ENCODE measurements around the gene CIITA.

The CIITA gene

DNA sequence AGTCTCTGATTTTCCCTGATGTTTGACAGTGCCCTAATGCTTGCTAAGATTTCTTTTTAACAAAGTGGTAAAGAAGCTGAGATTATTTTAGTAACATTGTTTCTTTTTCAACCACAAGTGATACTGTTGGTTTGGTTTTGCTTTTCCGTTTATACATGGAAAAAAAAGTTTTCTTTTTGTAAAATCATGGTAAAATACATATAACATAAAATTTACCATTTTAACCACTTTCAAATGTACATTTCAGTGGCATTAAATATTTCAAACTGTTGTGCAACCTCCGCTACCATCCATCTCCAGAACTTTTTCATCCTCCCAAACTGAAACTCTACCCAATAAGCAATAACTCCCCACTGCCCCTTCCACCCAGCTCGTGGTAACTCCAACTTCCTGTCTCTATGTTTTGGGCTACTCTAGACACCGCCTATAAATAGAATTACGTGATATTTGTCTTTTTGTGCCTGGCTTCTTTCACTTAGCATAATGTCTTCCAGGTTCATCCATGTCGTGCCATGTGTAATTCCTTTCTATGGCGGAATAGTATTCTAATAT lies 4.6 kb downstream of the CIITA start:
- no peak for DNase-seq

- DNase-seq = no peak
These were observed 6.0 kb downstream of the CIITA start for GRCh38 chr16:10883004-10883403.

GRCh38 chr16:10885246-10885645 lies 8.2 kb downstream of the CIITA start:
- no peak for DNase-seq

- DNase-seq = no peak
These were observed 11.4 kb downstream of the CIITA start for GRCh38 chr16:10888320-10888937.

DNA sequence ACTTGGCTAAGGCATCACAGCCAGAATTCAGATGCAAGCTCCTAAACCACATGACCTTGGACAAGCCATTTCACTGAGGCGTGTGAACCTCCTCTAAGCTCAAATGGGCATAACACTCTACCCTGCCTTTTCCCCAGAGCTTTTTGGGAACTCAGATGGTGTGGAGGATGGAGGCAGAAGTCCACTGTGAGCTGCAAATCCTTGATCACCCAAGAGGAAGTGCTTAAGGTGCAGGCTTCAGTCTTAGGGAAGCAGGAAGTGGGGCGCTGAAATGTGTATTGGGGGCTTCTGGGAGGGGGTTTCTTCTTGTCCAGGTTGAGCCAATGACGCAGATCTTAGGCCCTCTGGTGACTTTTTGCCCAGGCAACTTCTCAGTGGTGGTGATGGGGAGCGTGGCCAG lies 12.9 kb downstream of the CIITA start:
- no peak for DNase-seq

DNA sequence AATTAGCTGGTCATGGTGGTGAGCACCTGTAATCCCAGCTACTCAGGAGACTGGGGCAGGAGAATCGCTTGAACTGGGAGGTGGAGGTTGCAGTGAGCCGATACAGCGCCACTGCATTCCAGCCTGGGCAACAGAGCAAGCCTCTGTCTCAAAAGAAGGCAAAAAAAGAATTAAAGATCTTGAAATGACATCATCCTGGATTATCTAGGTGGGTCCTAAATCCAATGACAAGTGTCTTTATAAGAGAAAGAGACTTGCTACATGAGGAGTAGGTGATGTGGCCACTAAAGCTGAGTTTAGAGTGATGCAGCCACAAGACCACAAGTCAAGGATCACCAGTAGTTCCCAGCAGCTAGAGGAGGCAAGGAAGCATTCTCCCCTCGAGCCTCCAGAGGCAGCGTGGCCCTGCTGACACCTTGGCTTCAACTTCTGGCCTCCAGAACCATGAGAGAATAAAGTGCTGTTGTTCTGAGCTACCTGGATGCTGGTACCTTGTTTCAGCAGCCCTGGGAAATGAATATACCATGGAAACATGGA lies 15.8 kb downstream of the CIITA start:
- DNase-seq = no peak

GRCh38 chr16:10895053-10895946 lies 18.3 kb downstream of the CIITA start:
- peak; percentile 27 for DNase-seq

- DNase-seq = no peak
These were observed 19.2 kb downstream of the CIITA start for GRCh38 chr16:10896165-10896564.

DNA sequence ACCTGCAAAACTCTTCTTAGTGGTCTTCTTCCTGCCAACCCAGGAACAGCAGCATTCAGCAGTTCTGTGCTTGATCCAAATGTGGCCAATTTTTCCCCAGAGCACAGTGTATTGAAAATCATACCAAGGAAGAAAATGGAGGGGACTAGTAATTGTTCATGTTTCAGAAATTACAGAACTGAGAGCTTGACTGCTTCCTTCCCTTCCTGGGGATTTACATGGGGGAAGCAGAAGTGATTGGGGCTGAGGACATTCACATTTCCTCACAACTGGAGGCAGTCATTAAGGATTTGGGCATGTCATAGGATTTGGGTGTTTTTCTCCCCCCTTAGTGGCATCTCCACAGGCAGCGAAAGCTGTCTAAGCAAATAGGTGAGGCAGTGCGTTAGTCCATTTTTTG lies 19.7 kb downstream of the CIITA start:
- DNase-seq = no peak

DNA sequence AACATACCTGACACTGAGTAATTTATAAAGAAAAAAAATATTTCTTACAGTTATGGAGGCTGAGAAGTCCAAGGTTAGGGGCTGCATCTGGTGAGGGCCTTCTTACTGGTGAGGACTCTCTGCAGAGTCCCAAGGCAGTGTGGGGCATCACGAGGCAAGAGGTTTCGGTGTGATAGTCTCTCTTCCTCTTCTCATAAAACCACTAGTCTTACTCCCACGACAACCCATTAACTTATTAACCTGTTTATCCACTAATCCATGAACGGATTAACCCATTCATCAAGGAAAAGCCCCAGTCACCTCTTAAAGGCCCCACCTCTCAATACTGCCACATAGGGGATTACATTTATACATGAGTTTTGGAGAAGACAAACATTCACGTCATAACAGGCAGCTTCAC lies 20.1 kb downstream of the CIITA start:
- DNase-seq = no peak

- no peak for DNase-seq
These were observed 26.0 kb downstream of the CIITA start for GRCh38 chr16:10902999-10903398.

- no peak for DNase-seq
These were observed 29.5 kb downstream of the CIITA start for GRCh38 chr16:10906482-10906881.

- DNase-seq = no peak
These were observed 30.1 kb downstream of the CIITA start for GRCh38 chr16:10906914-10907756.

- no peak for DNase-seq
These were observed 30.7 kb downstream of the CIITA start for GRCh38 chr16:10907757-10908045.

GRCh38 chr16:10911267-10911666 lies 34.3 kb downstream of the CIITA start:
- no peak for DNase-seq

DNA sequence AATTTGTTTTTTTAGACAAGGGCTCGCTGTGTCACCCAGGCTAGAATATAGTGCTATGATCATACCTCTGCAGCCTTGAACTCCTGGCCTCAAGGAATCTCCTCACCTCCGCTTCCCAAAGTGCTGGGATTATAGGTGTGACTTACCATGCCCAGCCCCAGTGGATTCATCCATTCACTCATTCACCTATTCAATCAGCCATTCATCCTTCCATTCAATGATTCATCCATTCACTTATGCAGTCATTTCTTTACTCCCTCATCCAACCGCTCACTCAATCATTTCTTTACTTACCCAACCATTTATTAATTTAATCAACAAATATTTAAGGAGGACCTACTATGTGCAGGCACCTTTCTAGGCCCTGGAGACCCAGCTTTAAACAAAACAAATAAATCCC lies 39.5 kb downstream of the CIITA start:
- no peak for DNase-seq

DNA sequence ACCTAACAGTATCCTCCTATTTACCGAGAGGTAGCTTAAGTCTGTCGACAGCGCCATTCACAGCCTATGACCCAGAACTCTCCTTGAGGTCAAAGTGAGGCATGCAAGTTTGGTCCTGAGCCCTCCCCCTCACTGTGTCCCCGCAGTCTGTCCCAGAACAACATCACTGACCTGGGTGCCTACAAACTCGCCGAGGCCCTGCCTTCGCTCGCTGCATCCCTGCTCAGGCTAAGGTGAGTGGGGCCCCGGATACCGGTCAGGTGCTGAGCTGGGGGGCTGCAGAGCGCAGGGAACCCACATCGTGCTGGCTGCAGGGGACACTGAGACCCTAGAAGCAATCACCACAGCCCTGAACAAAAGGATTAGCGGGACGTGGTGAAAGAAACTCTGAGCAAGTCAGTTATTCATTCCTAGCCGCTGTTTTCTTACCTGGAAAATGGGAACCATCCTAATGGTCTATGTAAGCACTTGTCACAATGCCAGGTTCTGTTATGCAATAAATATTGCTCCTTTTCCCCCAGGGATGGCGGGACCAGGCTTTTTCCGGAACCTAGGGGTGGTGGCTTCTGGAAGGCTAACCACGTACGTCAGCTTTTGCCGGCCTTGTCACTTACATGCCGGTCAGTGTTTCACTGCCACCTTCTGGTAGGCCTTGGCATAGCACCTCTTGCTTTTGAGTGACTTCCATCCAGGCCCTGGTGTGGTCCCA lies 41.4 kb downstream of the CIITA start:
- DNase-seq = peak; percentile 82

DNA sequence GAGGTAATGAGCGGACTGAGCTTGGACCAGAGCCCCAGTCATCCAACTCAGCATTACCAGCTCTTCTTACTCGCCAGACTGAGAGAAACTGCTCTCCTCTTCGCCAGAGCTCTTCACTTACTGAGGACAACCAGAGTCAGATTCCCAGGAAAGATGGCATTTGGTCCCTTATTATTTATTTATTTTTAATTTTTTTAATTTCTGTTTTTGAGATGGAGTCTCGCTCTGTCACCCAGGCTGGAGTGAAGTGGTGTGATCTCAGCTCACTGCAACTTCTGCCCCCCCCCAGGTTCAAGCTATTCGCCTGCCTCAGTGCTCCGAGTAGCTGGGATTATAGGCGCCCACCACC lies 42.0 kb downstream of the CIITA start:
- DNase-seq = no peak

- DNase-seq = no peak
These were observed 43.9 kb downstream of the CIITA start for GRCh38 chr16:10920726-10921427.

GRCh38 chr16:10921536-10922327 lies 44.7 kb downstream of the CIITA start:
- no peak for DNase-seq

All from stimulated activated CD4-positive, alpha-beta T cell treated with anti-CD3 and anti-CD28 coated beads, Interleukin-12 subunit alpha, Interleukin-12 subunit beta, amount 100 ng/mL, for 4 hours (primary cell).